DND-41 (cell line): Measurements from ENCODE around the gene PRSS57.

Source experiments
- EZH2 ChIP-seq: IDR thresholded peaks from 3 replicates; pipeline ENCODE4 v1.6.1; 2012; ENCODE audit warnings: borderline replicate concordance, low read depth, mild to moderate bottlenecking, moderate library complexity, low read length, inconsistent platforms; ENCODE audit not compliant: severe bottlenecking
- TF ChIP-seq, protein P1 (sequence below): IDR thresholded peaks from 2 replicates; pipeline ENCODE4 v1.5.1; 2012; ENCODE audit warnings: borderline replicate concordance, low read length, moderate library complexity, mild to moderate bottlenecking; ENCODE audit not compliant: poor library complexity, severe bottlenecking; ENCODE audit errors: extremely low read depth

DNA sequence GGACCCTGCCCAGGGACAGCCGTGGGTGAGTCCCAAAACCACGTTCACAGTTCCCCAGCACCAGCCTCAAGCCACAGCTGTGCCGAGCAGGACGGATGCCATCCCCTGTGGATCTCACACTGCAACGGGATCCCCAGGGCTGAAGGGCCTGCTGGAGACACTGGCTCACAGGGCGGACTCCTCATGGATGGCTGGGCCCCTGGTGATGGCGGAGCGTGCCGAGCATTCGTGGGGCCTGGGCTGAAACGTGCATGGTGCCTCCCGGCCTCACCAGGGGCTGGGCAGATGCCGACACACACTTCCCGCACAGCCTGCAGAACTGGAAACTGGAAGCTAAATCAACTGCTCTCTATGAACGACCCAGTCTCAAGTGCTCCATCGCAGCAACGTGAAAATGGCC is 41.8 kb downstream of the PRSS57 start:
- TF ChIP-seq, protein P1, sequence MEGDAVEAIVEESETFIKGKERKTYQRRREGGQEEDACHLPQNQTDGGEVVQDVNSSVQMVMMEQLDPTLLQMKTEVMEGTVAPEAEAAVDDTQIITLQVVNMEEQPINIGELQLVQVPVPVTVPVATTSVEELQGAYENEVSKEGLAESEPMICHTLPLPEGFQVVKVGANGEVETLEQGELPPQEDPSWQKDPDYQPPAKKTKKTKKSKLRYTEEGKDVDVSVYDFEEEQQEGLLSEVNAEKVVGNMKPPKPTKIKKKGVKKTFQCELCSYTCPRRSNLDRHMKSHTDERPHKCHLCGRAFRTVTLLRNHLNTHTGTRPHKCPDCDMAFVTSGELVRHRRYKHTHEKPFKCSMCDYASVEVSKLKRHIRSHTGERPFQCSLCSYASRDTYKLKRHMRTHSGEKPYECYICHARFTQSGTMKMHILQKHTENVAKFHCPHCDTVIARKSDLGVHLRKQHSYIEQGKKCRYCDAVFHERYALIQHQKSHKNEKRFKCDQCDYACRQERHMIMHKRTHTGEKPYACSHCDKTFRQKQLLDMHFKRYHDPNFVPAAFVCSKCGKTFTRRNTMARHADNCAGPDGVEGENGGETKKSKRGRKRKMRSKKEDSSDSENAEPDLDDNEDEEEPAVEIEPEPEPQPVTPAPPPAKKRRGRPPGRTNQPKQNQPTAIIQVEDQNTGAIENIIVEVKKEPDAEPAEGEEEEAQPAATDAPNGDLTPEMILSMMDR = no peak
- no peak for TF ChIP-seq EZH2
